ENCODE data around the gene PVALEF.
A peak's percentile ranks its signal among the peaks of the same experiment; 100 is the strongest.

The PVALEF gene

GRCh38 chr17:81169870-81170309, 4.6 kb downstream of the PVALEF start:
- CTCF ChIA-PET: no interaction called here
- TF ChIP-seq CTBP1 (IDR thresholded peaks at IDR 0.05; ENCODE audit: borderline replicate concordance) (peak; percentile 5; the same call in 1 of the 2 replicates), FOXM1 (IDR thresholded peaks at IDR 0.05; ENCODE audit: borderline replicate concordance) (no peak), TARDBP (IDR thresholded peaks at IDR 0.05) (peak; percentile 91)
- POLR2A ChIA-PET: no interaction called here
- no peak for DNase-seq (ENCODE audit: extremely low spot score)

GRCh38 chr17:81170727-81171494, 5.6 kb downstream of the PVALEF start:
- DNase-seq (ENCODE audit: extremely low spot score): no peak
- TF ChIP-seq NFRKB (IDR thresholded peaks at IDR 0.05) (no peak), FOXA1 (IDR thresholded peaks at IDR 0.05) (no peak), L3MBTL2 (conservative IDR thresholded peaks at IDR 0.05) (no peak), CTBP1 (IDR thresholded peaks at IDR 0.05; ENCODE audit: borderline replicate concordance) (no peak), ZNF384 (IDR thresholded peaks at IDR 0.05) (no peak), PKNOX1 (IDR thresholded peaks at IDR 0.05) (no peak), ARNT (IDR thresholded peaks at IDR 0.05) (no peak), LEF1 (IDR thresholded peaks at IDR 0.05; ENCODE audit: borderline replicate concordance) (no peak), FOXK2 (IDR thresholded peaks at IDR 0.05) (no peak), FOXM1 (IDR thresholded peaks at IDR 0.05; ENCODE audit: borderline replicate concordance) (no peak), SUZ12 (IDR thresholded peaks at IDR 0.05) (no peak), SP1 (IDR thresholded peaks at IDR 0.05) (no peak), TARDBP (IDR thresholded peaks at IDR 0.05) (no peak), BHLHE40 (IDR thresholded peaks at IDR 0.05; ENCODE audit: borderline replicate concordance) (no peak), HDGF (IDR thresholded peaks at IDR 0.05; ENCODE audit: borderline replicate concordance) (no peak), ELF4 (IDR thresholded peaks at IDR 0.05) (no peak)
- ChIA-PET CTCF (no interaction called here), POLR2A (no interaction called here)

- CTCF ChIA-PET: no interaction called here
- DNase-seq (ENCODE audit: extremely low spot score): no peak
- TF ChIP-seq ZNF384 (IDR thresholded peaks at IDR 0.05) (no peak), HDGF (IDR thresholded peaks at IDR 0.05; ENCODE audit: borderline replicate concordance) (no peak), TARDBP (IDR thresholded peaks at IDR 0.05) (no peak), FOXK2 (IDR thresholded peaks at IDR 0.05) (no peak), BHLHE40 (IDR thresholded peaks at IDR 0.05; ENCODE audit: borderline replicate concordance) (no peak), SUZ12 (IDR thresholded peaks at IDR 0.05) (no peak), FOXA1 (IDR thresholded peaks at IDR 0.05) (no peak)
- POLR2A ChIA-PET: no interaction called here
Observed at GRCh38 chr17:81171941-81172340, 6.6 kb downstream of the PVALEF start.

- DNase-seq (ENCODE audit: extremely low spot score): no peak
- CTCF ChIA-PET: no interaction called here
- POLR2A ChIA-PET: interaction anchor here (0.9 kb wide), 1 partner anchor 28 kb away, joined by 3 read pairs; no protein-coding TSS in a partner anchor
- TF ChIP-seq SP1 (IDR thresholded peaks at IDR 0.05) (no peak), HDGF (IDR thresholded peaks at IDR 0.05; ENCODE audit: borderline replicate concordance) (no peak), ELF4 (IDR thresholded peaks at IDR 0.05) (no peak), FOXA1 (IDR thresholded peaks at IDR 0.05) (no peak), LEF1 (IDR thresholded peaks at IDR 0.05; ENCODE audit: borderline replicate concordance) (no peak), L3MBTL2 (conservative IDR thresholded peaks at IDR 0.05) (no peak), ZNF384 (IDR thresholded peaks at IDR 0.05) (no peak), NFRKB (IDR thresholded peaks at IDR 0.05) (no peak), SUZ12 (IDR thresholded peaks at IDR 0.05) (no peak), ARNT (IDR thresholded peaks at IDR 0.05) (no peak), BHLHE40 (IDR thresholded peaks at IDR 0.05; ENCODE audit: borderline replicate concordance) (no peak), CTBP1 (IDR thresholded peaks at IDR 0.05; ENCODE audit: borderline replicate concordance) (no peak), TARDBP (IDR thresholded peaks at IDR 0.05) (no peak), FOXK2 (IDR thresholded peaks at IDR 0.05) (no peak), FOXM1 (IDR thresholded peaks at IDR 0.05; ENCODE audit: borderline replicate concordance) (no peak), PKNOX1 (IDR thresholded peaks at IDR 0.05) (no peak)
Observed at GRCh38 chr17:81173052-81173761, 7.9 kb downstream of the PVALEF start.

GRCh38 chr17:81173762-81174155, 8.5 kb downstream of the PVALEF start:
- ChIA-PET POLR2A (no interaction called here), CTCF (no interaction called here)
- DNase-seq (ENCODE audit: extremely low spot score): no peak
- no peak for TF ChIP-seq LEF1 (IDR thresholded peaks at IDR 0.05; ENCODE audit: borderline replicate concordance)
- TF ChIP-seq TARDBP (IDR thresholded peaks at IDR 0.05): no peak
- TF ChIP-seq CTBP1 (IDR thresholded peaks at IDR 0.05; ENCODE audit: borderline replicate concordance): no peak
- TF ChIP-seq FOXM1 (IDR thresholded peaks at IDR 0.05; ENCODE audit: borderline replicate concordance): no peak
- TF ChIP-seq NFRKB (IDR thresholded peaks at IDR 0.05): no peak
- TF ChIP-seq BHLHE40 (IDR thresholded peaks at IDR 0.05; ENCODE audit: borderline replicate concordance): no peak
- no peak for TF ChIP-seq ELF4 (IDR thresholded peaks at IDR 0.05)
- no peak for TF ChIP-seq FOXK2 (IDR thresholded peaks at IDR 0.05)
- TF ChIP-seq SUZ12 (IDR thresholded peaks at IDR 0.05): no peak
- no peak for TF ChIP-seq FOXA1 (IDR thresholded peaks at IDR 0.05)
- TF ChIP-seq SP1 (IDR thresholded peaks at IDR 0.05): no peak
- TF ChIP-seq PKNOX1 (IDR thresholded peaks at IDR 0.05): no peak
- no peak for TF ChIP-seq L3MBTL2 (conservative IDR thresholded peaks at IDR 0.05)

- TF ChIP-seq ELF4 (IDR thresholded peaks at IDR 0.05): no peak
- no peak for TF ChIP-seq NFRKB (IDR thresholded peaks at IDR 0.05)
- TF ChIP-seq CTBP1 (IDR thresholded peaks at IDR 0.05; ENCODE audit: borderline replicate concordance): no peak
- TF ChIP-seq SUZ12 (IDR thresholded peaks at IDR 0.05): no peak
- no peak for TF ChIP-seq FOXM1 (IDR thresholded peaks at IDR 0.05; ENCODE audit: borderline replicate concordance)
- no peak for TF ChIP-seq PKNOX1 (IDR thresholded peaks at IDR 0.05)
- TF ChIP-seq SP1 (IDR thresholded peaks at IDR 0.05): no peak
- TF ChIP-seq FOXA1 (IDR thresholded peaks at IDR 0.05): no peak
- no peak for TF ChIP-seq ZNF384 (IDR thresholded peaks at IDR 0.05)
- no peak for TF ChIP-seq ARNT (IDR thresholded peaks at IDR 0.05)
- TF ChIP-seq L3MBTL2 (conservative IDR thresholded peaks at IDR 0.05): no peak
- no peak for TF ChIP-seq LEF1 (IDR thresholded peaks at IDR 0.05; ENCODE audit: borderline replicate concordance)
- no peak for TF ChIP-seq FOXK2 (IDR thresholded peaks at IDR 0.05)
- no peak for TF ChIP-seq BHLHE40 (IDR thresholded peaks at IDR 0.05; ENCODE audit: borderline replicate concordance)
- CTCF ChIA-PET: no interaction called here
- POLR2A ChIA-PET: no interaction called here
- no peak for DNase-seq (ENCODE audit: extremely low spot score)
Observed at GRCh38 chr17:81176666-81177065, 11.4 kb downstream of the PVALEF start.

All from HEK293T (cell line).